Left colon (tissue), 2 donors: Measurements from ENCODE around the gene FHL3. TPM values are rescaled to one million over a fixed set of nuclear protein-coding genes. Genes with fewer than 3 reads are reported as not detected.
"Not testable (repeated sequence)": the region's sequence is repeated elsewhere in the genome, so short reads cannot be mapped to it uniquely, and the experiment has no call there.

Experiments
- ATAC-seq: fragments of 200-7000 bp; cut with Tn5 transposase; one replicate; pipeline ENCODE4 v1.9.1; 2020; ENCODE audit warnings: mild to moderate bottlenecking, moderate library complexity
- DNase-seq, 2 donors: peaks; one replicate each; pipeline ENCODE4 v3.0.0-alpha.2; 2020
- intact Hi-C, 2 donors: fragments of 100-400 bp; cut with DNase I in 1 of 2; cut with micrococcal nuclease in 1 of 2; formaldehyde crosslinking; loops; one replicate each; pipeline versions ENCODE4 v1.11.2 to v1.14.0; 2022; cut with DNase I, micrococcal nuclease
- total RNA-seq, 2 donors: library from RNA; stranded (reverse); fragmentation: NEBNext Ultra II Directional; extraction: Animal tissue kit (Norgen Biotek cat#: 25700); gene quantifications; one replicate each; pipeline ENCODE4 v1.2.1, GENCODE V29; 2021
- donor health status: DM: no; HTN: no; CAD: no.
- donor health status: DM: yes; HTN: yes; CAD: no.

The FHL3 gene
- total RNA-seq, 2 donors from 2014 or later = 2.5 to 6.8 TPM

GRCh38 chr1:38038861-38039260 is 33.5 kb upstream of the FHL3 start:
- ATAC-seq (no peak), DNase-seq (no peak)
- intact Hi-C loops = no loop called here

DNA sequence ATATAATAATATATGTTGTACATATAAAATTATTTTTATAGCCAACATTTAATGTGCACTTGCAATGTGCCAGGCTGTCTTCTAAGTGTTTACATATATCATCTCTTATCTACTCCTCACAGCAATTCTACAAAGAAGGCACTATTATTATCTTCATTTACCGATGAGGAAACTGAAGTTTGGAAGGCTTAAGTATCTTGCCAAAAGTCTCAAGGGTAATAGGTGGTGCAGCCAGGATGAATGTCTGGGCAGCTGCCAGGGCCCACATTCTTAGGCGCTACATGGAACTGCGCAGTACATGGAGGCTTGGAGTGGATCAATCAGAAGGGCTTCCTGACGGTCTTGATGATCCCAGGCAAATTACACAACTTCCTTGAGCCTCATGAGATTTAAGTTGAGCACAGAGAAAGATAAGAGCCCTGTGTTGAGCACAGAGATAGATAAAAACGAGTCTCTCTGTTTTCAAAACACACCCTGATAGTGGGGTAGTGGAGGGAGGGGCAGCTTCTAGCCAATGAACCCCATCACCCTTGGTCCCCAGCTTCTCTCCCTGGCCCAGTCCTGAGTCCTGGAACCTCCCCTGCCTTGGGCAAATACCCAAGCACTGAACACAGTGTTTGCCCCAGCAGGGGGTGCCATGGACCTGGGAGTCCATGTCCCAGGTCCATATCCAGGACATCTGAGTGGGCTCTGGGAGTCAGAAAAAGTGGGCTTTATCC is 32.1 kb upstream of the FHL3 start:
- DNase-seq = peak in 1 of 2 donors; percentile 32
- peak; percentile 45 for ATAC-seq
- intact Hi-C loops = no loop called here

GRCh38 chr1:38034871-38035270 is 29.6 kb upstream of the FHL3 start:
- intact Hi-C loops = no loop called here
- DNase-seq = no peak
- ATAC-seq = no peak

- DNase-seq, intact Hi-C loops, ATAC-seq: not testable (repeated sequence)
Measured at GRCh38 chr1:38032992-38033391, 27.7 kb upstream of the FHL3 start.

DNA sequence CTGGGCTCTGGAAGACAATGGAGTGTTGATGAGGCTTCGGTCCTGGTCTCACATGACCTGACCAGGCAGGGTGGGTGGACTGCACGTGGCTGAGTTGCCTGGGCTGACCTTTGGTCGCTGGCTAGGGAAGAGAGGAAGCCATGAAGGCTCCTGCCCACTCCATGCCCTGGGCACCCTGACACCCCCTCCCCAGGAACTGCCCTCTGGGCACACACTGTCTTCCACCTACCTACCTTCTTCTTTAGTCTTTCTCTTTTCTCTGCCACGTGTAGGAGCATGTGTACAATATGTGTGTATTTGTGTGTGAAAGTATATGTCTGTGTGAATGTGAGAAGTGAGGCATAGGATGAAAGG is 26.2 kb upstream of the FHL3 start:
- intact Hi-C loops = no loop called here
- no peak for DNase-seq
- no peak for ATAC-seq

GRCh38 chr1:38030596-38031512 is 25.5 kb upstream of the FHL3 start:
- intact Hi-C loops = no loop called here
- ATAC-seq = no peak
- DNase-seq = no peak

GRCh38 chr1:38029685-38030511 is 24.6 kb upstream of the FHL3 start:
- ATAC-seq = peak; percentile 44
- intact Hi-C loops = no loop called here
- DNase-seq = no peak

DNA sequence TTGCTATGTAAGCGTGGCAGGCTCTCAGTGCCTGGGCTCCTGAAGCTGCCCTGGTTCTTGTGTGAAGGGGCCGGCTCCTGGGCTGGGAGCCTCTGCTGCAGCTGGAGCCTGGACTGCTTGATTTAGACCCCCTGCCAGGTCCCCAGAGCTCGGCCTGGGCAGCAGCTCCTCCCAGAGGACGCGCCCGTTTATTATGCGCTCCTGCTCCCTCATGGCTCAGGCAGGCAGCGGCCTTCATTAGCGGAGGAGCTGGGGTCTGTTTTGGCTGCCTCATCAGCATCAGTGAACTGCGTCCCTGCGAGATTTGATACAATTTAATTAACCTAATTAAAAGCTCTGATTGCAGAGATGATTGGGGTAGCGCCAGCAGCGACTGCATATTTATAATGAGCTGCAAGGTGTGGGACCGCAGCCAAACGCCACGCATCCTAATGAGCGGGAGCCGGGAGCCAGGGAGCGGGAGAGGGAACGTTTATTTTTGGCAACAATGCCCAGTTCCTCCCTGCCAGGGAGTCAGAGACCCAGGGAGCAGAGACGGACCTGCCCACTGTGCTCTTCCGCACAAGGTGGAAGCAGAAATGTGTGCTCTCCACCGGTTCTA is 23.9 kb upstream of the FHL3 start:
- no peak for DNase-seq
- ATAC-seq = peak; percentile 34
- intact Hi-C loops = no loop called here

DNA sequence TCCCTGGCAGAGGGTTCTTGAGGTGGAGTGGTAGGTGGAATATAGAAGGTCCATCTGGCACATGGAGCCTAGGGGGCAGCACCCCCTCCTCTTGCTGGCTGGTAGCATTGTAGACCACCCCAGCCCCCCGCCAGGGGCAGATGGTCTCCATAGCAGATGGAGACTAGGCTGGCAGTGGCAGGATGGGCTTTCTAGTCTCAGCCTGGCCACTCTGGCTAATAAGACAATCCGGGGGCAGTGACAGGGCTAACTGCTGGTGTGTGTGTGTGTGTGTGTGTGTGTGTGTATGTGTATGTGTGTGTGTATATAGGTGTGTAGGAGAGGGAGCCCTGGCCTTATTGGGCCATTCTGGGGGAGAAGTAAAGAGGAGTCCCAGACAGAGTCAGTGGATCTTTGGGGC is 23.4 kb upstream of the FHL3 start:
- ATAC-seq (no peak), DNase-seq (no peak)
- intact Hi-C loops = no loop called here

GRCh38 chr1:38028105-38028591 is 22.8 kb upstream of the FHL3 start:
- ATAC-seq = no peak
- intact Hi-C loops = no loop called here

GRCh38 chr1:38027201-38028104 is 22.1 kb upstream of the FHL3 start:
- ATAC-seq (no peak), DNase-seq (no peak)
- intact Hi-C loops = no loop called here

More at GRCh38 chr1:38028105-38028591, 22.8 kb upstream of the FHL3 start:
- DNase-seq = no peak

DNA sequence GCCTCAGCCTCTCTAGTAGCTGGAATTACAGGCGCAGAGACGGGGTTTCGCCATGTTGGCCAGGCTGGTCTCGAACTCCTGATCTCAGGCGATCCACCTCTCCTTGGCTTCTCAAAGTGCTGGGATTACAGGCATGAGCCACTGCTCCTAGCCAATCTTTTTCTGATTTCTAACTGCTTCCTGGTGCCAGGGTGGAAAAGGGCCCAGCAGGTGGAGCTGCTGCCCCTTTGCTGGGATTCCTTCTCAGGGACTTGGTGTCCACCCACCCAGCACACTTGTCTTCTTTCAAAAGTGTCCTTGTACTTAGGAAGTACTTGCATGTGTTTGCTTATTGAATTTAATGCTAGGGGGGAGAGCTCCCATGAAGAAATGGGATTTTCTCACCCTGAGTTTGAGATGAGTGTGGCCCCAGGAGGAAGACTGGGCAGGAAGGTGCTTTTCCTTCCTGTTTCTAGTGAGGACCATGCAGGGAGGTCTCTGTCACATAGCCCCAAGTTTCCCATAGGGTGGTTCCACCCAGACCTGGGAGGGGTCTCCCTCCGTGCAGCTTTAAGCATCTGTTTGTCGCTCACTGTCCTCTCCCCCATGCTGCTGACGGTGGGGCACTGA is 21.4 kb upstream of the FHL3 start:
- intact Hi-C loops = no loop called here
- ATAC-seq = peak; percentile 69
- peak in 1 of 2 donors; percentile 56 for DNase-seq

DNA sequence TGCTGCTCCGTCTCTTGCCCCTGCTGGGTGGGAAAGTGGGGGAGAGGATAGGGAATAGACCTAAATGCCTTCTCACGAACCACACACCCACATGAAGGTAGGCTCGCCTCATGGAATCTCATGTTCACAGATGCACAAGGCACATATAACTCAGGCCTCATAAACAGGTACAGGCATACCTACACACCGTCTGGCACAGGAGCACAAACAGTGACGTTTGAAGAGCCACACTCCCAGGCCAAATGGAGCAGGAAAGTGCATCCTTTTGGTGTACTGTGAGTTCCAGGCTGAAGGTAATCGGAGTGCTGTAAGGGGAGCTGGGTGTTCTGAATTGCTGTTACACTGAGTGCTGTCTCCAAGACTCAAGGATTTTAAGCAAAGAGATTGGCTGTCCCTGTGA is 20.4 kb upstream of the FHL3 start:
- DNase-seq (no peak), ATAC-seq (no peak)
- intact Hi-C loops = no loop called here

DNA sequence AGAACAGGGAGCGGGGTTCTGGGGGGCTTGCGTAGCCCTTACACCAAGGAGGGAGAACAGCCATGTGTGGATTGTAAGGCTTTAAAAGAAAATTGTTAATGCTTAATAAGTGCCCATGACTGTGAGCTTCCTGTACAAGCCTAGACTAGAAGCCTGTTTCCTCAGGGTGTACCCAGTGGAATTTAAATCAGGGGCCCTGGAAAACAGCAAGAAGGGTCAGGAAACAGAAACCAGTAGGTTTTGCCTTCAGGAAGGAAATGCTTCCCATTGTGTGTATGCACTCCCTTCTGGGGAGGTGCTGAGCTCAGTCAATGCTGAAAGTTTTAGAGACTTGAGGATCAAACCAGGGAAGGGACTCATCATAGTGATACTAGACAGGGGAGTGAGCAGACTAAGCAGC is 19.9 kb upstream of the FHL3 start:
- intact Hi-C loops = no loop called here
- no peak for ATAC-seq
- DNase-seq = no peak

- intact Hi-C loops = loop anchor here in 1 of 2 donors (5.0 kb wide), 1 partner anchor 36 kb away; no protein-coding TSS in a partner anchor
- DNase-seq = no peak
- no peak for ATAC-seq
Measured at GRCh38 chr1:38022810-38023209, 17.5 kb upstream of the FHL3 start.

DNA sequence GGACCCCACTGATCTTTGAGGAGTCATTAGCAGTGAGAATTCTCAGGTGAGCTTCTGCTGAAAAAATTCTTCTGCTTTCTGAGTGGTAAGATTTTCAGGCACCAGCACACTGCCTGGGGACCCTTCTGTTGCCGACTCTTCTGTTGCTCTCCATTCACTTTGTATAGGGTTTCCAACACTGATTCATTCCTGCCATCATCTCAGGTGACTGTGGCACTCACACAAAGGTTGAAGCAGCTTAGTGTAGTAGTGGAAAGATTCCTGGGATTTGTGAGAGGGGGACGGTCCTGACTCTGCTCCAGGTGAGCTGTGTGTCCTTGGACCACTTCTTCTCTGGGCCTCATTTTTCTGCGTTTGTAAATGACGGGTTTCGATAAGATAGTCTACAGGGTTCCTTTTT is 16.7 kb upstream of the FHL3 start:
- ATAC-seq (no peak), DNase-seq (no peak)
- intact Hi-C loops = loop anchor here in 1 of 2 donors (5.0 kb wide), 1 partner anchor 35 kb away; no protein-coding TSS in a partner anchor

GRCh38 chr1:38020396-38020795 is 15.1 kb upstream of the FHL3 start:
- intact Hi-C loops = loop anchor here in 1 of 2 donors (5.0 kb wide), 1 partner anchor 33 kb away; no protein-coding TSS in a partner anchor
- DNase-seq (no peak), ATAC-seq (no peak)
